IMR-90 (cell line): ENCODE data around the gene MRGPRX1.
"Not testable (repeated sequence)": the region's sequence is repeated elsewhere in the genome, so short reads cannot be mapped to it uniquely, and the experiment has no call there.

Source experiments
- BHLHE40 ChIP-seq: fragments of 150-350 bp; IDR thresholded peaks from 2 replicates; pipeline ENCODE4 v1.6.1; 2016; ENCODE audit warnings: mild to moderate bottlenecking, low read depth, low read length
- CHD1 ChIP-seq: IDR thresholded peaks from 2 replicates; pipeline ENCODE4 v1.6.1; 2012; ENCODE audit warnings: low read depth, low read length, improper control_type of control experiment
- MAZ ChIP-seq: IDR thresholded peaks from 2 replicates; pipeline ENCODE4 v1.6.1; 2012; ENCODE audit warnings: low read depth, mild to moderate bottlenecking, low read length, improper control_type of control experiment, moderate library complexity, borderline replicate concordance
- MXI1 ChIP-seq: IDR thresholded peaks from 2 replicates; pipeline ENCODE4 v1.6.1; 2012; ENCODE audit warnings: low read depth, mild to moderate bottlenecking, low read length, moderate library complexity, borderline replicate concordance
- RCOR1 ChIP-seq: IDR thresholded peaks from 2 replicates; pipeline ENCODE4 v1.6.1; 2012; ENCODE audit warnings: mild to moderate bottlenecking, low read length, improper control_type of control experiment; ENCODE audit not compliant: insufficient replicate concordance
- TF ChIP-seq, protein P1 (sequence below): conservative IDR thresholded peaks from 2 replicates; pipeline ENCODE4 v1.5.1; 2012; ENCODE audit warnings: mild to moderate bottlenecking, low read depth, low read length, improper control_type of control experiment

DNA sequence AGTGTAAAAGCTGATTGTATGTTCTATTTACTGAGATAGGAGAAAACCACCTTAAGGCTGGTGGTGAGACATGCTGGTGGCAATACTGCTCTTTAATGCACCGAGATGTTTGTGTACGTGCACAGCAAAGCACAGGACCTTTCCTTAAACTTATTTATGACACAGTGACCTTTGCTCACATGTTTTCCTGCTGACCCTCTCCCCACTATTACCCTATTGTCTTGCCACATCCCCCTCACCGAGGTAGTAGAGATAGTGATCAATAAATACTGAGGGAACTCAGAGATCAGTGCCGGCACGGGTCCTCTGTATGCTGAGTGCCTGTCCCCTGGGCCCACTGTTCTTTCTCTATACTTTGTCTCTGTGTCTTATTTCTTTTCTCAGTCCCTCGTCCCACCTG, 38.6 kb downstream of the MRGPRX1 start:
- not testable (repeated sequence) for TF ChIP-seq RCOR1, MXI1, BHLHE40, MAZ, CHD1
- TF ChIP-seq, protein P1, sequence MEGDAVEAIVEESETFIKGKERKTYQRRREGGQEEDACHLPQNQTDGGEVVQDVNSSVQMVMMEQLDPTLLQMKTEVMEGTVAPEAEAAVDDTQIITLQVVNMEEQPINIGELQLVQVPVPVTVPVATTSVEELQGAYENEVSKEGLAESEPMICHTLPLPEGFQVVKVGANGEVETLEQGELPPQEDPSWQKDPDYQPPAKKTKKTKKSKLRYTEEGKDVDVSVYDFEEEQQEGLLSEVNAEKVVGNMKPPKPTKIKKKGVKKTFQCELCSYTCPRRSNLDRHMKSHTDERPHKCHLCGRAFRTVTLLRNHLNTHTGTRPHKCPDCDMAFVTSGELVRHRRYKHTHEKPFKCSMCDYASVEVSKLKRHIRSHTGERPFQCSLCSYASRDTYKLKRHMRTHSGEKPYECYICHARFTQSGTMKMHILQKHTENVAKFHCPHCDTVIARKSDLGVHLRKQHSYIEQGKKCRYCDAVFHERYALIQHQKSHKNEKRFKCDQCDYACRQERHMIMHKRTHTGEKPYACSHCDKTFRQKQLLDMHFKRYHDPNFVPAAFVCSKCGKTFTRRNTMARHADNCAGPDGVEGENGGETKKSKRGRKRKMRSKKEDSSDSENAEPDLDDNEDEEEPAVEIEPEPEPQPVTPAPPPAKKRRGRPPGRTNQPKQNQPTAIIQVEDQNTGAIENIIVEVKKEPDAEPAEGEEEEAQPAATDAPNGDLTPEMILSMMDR: not testable (repeated sequence)
